Right lobe of liver (tissue), 4 donors: ENCODE measurements around the gene SNED1.

ENCODE experiments used
- POLR2A ChIP-seq: fragments of 450-650 bp; IDR thresholded peaks from one replicate; pipeline ENCODE4 v1.6.1; 2017; ENCODE audit warnings: antibody characterized with exemption, mild to moderate bottlenecking
- TF ChIP-seq, protein P1 (sequence below), 4 donors: fragments of 200-600 bp in 3 of 4; fragments of 450-650 bp in 1 of 4; IDR thresholded peaks; one replicate each; pipeline versions ENCODE4 v1.5.1 to v1.8.0; 2016 to 2022; ENCODE audit warnings: antibody characterized with exemption in 4 of 4, mild to moderate bottlenecking in 2 of 4
- donor health status: DM: no; HTN: no; CAD: no.
- donor health status: DM: no; HTN: no; CAD: no.
- donor health status: DM: no; HTN: yes; CAD: no.

DNA sequence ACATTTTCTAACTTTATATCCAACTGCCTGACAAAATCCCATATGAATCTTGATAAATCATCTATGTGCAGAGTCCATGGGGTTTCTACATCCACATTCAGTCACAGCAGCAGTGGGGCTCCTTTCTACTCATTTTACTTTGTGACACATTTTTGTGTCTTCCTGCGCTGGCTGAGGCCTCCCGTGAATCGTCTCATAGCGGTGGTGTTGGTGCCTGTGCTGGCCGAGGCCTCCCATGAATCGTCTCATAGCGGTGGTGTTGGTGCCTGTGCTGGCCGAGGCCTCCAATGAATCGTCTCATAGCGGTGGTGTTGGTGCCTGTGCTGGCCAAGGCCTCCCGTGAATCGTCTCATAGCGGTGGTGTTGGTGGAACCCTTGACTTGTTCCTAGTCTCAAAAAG is 17.0 kb downstream of the SNED1 start:
- no peak for TF ChIP-seq POLR2A
- TF ChIP-seq, protein P1, sequence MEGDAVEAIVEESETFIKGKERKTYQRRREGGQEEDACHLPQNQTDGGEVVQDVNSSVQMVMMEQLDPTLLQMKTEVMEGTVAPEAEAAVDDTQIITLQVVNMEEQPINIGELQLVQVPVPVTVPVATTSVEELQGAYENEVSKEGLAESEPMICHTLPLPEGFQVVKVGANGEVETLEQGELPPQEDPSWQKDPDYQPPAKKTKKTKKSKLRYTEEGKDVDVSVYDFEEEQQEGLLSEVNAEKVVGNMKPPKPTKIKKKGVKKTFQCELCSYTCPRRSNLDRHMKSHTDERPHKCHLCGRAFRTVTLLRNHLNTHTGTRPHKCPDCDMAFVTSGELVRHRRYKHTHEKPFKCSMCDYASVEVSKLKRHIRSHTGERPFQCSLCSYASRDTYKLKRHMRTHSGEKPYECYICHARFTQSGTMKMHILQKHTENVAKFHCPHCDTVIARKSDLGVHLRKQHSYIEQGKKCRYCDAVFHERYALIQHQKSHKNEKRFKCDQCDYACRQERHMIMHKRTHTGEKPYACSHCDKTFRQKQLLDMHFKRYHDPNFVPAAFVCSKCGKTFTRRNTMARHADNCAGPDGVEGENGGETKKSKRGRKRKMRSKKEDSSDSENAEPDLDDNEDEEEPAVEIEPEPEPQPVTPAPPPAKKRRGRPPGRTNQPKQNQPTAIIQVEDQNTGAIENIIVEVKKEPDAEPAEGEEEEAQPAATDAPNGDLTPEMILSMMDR (IDR thresholded peaks at IDR 0.05), result no peak
